NCI-H1092 (cell line): ENCODE results near the gene AMPD2.
A peak's percentile ranks its signal among the peaks of the same experiment; 100 is the strongest.
"Not testable (repeated sequence)": the region's sequence is repeated elsewhere in the genome, so short reads cannot be mapped to it uniquely, and the experiment has no call there.

Experiments
- DNase-seq: peaks from one replicate; lab custom pipeline; 2025; lab: John Stamatoyannopoulos, UW

AMPD2 gene

DNA sequence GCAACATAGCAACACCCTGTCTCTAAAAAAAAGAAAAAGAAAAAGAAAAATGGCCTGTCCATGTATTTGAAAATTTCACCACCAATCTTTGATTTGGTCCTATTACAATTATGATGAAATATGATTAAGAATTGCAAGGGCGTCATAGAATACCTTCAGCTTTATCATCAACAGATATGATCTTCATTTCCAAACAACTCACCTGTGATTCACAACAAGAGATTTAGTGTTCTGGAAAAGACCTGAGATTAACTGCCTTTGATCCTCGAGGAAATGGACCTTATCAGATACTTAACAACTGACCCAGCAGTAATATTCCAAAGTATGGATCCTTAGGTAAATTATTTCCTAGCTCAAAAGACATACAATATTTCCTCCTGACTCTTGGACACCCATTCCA lies 32.8 kb downstream of the AMPD2 start:
- DNase-seq: no peak

DNA sequence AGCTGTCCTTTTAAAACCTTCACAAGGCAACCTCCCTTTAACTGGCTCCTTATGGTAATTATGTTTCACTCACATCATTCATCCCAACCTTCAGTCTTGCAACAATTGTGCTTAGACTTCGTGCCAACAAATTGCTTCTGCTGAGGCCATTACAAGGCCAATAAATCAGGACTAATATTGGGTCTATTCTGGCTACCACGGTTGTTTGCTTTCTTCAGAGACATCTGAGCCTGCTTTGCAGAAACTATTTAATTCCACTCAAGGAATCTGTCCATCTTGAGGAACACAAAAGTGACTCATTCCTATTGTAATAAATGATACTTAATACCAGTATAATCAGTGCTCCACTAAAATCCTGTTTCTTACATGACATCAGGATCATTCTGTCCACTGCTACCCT lies 33.7 kb downstream of the AMPD2 start:
- no peak for DNase-seq

DNA sequence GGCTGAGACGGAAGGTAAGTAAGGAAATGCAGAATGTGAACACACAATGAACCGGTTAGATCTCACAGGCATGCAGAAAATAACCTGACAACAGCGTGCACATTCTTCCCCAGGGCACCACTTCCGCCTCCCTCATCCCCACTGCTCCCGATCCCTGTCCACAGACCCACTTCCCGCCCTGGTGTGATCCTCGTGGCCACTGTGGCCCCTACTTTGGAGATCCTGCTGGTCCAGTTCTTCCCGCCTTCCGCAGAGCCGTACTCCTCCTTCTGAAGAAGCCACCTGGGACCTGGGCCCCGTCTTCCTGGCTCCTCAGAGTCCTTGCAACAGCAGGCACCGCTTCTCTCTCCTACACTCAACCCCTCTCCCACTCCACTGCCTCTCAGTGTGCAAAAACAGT lies 34.9 kb downstream of the AMPD2 start:
- no peak for DNase-seq

DNA sequence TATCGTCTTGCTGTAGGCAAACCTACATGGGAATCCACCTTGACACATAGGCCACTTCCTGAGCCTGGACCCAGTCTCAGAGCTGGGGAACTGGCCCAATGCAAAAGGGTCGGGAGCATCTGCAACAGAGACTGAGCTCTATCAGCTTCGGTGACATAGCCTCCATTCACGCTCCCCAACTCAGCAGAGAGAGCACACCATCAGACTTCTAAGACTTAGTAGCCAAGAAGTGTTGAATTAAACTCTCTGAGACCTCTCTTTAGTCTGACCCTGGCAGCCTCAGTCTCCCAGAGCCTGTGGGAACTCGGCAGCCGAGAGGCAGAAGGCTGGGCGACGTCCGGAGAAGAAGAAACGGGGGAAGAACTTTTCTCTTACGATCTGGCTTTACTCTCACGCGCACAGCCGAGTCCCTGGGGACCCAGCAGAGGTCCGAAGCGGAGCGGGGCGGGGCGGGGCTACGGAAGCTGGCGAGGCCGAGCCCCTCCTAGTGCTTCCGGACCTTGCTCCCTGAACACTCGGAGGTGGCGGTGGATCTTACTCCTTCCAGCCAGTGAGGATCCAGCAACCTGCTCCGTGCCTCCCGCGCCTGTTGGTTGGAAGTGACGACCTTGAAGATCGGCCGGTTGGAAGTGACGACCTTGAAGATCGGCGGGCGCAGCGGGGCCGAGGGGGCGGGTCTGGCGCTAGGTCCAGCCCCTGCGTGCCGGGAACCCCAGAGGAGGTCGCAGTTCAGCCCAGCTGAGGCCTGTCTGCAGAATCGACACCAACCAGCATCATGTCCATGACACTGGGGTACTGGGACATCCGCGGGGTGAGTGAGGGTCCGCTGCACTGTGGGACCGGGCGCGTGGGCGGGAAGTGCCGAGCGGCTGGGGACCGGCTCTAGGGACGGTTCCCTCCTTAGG lies 36.2 kb downstream of the AMPD2 start, which contains the start of gene GSTM4:
Gene GSTM4, plus strand, starts transcription at position 485 of the 905 bp plus-strand sequence. Its CDS starts 291 bp downstream, at position 776.
- DNase-seq: peak; percentile 17

DNA sequence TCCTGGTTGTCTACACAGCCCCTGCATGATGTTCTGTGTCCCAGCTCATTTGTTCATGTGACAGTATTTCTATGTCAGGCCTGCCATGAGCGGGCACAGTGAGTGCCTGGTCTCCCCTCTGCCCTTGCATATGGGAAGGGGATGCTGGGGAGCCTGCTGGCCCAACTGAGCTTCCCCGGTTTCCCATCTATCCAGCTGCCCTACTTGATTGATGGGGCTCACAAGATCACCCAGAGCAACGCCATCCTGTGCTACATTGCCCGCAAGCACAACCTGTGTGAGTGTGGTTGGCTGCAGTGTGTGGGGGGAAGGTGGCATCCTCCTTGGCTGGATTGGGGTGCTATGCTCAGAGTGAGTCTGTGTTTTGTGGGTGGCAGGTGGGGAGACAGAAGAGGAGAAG lies 37.8 kb downstream of the AMPD2 start:
- no peak for DNase-seq

DNA sequence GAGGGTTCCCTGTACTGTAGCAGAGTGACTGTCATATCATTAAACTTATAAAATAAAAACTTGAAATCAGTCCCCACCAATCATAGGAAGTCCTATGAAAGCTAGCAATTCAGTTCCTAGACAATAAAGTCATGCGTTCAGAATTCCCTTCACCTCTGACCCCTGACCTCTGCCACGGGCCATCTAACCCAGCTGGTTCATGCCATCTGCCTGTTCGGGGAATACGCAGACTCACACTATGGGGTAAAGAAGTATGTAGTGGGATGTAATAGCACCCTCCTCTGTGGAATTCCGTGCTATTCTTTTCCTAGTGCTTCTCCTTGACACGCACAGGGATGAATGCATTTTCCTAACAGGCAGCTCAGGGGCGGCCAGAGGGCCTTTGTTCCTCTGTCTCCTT lies 38.3 kb downstream of the AMPD2 start:
- no peak for DNase-seq

DNA sequence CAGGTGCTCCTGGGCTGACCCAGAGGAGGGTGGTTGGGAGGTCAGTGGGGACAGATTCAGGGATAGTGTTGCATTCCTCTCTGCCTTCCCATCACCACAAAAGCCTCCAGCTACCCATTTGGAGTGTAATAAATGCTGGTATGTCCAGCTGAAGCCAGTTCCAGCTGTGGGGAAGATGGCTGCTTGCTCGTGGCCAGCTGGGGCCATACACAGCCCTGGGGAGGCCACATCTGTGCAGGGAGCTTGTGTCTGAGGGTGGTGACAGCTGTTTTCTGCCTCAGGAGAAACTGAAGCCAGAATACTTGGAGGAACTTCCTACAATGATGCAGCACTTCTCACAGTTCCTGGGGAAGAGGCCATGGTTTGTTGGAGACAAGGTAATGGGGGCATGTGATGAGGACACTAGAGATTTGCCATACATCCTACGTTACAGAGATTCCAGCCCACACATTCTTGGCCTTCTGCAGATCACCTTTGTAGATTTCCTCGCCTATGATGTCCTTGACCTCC lies 39.0 kb downstream of the AMPD2 start:
- DNase-seq: no peak

DNA sequence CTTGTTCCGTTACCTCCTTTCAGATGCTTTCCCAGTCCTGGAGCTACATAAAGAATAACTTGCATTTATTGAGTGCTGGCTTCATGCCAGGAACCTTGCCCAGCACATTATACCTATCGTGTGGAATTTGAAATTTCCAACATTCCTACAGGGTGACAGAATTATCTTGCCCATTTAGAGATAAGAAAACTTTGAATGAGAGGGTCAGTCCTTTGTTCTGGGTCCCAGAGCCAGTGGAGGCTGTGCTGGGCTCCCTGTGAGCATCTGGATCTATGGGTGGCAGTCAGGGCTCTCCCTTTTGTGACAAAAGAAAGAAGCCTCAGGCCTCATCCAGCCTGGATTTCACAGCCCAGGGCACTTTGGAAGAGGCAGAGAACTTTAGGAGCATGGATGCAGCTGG lies 39.5 kb downstream of the AMPD2 start:
- no peak for DNase-seq

DNA sequence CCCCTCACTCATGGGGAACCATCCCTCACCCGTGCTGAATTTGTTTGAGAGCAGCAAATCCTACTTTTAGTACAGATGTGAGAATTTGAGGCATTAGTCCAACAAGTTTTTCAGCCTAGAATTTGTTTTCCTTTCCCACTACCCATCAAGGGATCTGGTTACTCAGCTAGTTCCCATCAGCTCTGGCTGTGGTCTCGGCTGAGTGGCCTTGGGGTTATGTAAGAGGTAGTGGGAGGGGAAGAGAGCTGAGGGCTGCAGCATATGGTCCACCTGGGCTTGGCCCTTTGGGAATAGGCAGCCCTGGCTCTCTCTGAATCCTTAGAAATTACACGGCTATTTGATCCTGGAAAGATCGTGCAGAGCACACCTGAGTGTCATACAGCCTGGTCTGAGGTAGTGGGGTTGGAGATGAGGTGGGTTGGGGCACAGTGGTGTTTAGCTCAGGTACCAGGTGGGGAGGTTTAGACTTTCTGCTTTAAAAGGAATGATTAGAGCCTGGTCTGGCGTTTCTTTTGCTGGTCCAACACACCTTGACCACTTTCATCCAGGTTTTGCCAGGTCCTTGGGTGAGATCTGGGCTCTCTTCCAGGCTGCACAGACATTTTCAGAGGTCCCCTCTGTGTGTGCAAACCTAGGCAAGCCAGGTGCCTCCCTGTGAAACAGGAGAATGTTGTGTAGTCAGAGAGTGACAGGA lies 40.5 kb downstream of the AMPD2 start:
- peak; percentile 26 for DNase-seq

DNA sequence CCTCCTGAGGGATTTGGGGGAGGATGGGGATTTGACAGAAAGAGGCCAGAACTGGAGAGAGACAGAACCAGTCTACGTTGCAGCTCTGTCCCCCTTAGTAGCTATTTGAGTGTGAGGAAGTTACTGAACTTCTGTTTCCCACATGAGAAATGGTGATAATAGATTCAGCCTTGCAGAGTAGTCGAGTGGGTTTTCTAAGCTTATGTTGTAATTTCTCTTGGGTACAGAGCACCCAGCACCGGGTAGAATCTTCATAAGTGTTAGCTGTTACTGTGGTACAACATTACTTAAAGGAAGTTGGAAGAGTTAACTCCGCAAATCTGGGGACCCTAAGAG lies 41.0 kb downstream of the AMPD2 start:
- not testable (repeated sequence) for DNase-seq

DNA sequence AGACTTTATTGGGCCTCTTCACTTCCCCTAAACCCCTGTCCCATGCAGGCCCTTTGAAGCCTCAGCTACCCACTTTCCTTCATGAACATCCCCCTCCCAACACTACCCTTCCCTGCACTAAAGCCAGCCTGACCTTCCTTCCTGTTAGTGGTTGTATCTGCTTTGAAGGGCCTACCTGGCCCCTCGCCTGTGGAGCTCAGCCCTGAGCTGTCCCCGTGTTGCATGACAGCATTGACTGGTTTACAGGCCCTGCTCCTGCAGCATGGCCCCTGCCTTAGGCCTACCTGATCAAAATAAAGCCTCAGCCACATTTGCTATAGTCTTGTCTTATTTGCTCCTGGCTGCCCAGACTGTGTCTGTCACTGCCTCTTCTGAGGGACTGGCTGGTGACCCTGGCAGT lies 41.8 kb downstream of the AMPD2 start:
- no peak for DNase-seq

DNA sequence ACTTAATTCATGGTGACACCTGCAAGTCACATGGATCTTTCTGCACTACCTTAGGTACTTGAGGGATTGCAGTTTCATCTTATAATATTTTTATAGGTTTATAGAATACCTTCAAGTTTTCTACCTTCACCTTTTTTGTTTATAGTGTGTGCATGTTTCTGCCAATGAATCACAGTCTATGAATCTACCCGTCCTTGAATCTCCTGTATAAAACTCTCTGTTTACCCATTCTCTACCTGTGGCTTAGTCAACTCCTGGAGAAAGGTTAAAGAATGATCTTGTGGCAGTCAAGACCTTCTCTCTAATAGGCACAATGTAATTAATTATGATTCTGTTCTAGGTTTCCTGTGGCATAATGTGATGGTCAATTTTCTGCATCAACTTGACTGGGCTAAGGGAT lies 45.0 kb downstream of the AMPD2 start:
- no peak for DNase-seq

DNA sequence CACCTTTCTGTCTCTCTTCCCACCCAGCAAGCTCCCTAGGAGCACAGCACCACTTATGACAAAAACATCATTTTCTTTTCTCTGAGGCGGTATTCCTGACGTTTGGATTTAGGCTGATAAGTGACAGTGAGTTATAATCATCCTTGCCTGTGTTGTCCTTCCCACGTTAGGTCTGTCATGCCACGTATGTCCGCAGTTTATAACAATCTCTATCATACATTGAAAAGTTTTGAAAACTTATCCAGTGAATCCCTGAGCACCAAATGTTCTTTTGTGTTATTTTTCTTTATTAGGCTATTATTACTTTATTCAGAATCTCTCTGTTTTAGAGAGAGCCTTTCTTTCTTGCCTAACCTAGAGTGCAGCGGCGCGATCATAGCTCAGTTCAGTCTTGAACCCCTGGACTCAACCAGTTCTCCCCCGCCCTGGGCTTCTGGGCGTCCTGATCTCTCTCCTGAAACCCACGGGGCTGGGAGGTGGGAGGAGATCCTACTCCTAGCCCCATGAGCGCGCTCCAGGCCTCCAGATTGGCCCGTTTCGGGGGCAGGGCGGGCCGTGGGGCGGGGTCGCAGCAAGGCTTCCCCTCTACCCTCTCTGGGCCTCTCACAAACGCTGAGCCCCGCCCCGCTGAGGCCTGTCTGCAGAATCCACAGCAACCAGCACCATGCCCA lies 48.0 kb downstream of the AMPD2 start, which contains the start of gene GSTM2:
Gene GSTM2, plus strand, starts transcription at position 606 of the 671 bp plus-strand sequence. Its CDS starts 59 bp downstream, at position 665.
- DNase-seq: peak; percentile 41

DNA sequence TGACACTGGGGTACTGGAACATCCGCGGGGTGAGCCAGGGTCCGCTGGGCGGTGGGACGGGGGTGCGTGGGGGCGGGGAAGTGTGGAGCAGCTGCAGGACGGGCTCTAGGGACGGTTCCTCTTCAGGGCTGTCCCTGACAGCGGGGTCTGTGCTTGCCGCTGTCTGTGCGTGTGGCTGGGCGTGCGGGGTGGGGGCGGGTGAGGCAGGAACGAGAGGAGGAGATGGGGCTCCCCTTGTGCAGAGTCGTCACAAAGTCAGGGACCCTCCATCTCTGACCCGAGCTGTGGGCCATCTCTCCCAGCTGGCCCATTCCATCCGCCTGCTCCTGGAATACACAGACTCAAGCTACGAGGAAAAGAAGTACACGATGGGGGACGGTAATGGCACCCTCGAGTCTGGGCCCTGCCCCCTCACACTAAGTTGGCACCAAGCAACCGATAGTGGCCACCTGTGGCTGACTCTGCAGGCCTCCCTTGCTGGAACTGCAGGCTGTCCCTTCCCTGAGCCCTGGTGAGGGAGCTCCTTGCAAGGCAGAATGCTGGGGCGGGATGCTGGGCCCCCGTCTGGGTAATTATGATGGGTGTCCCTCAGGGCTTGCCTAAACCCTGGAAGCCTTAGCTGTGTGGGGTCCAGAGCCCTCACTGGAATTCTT lies 48.6 kb downstream of the AMPD2 start:
- DNase-seq: no peak

DNA sequence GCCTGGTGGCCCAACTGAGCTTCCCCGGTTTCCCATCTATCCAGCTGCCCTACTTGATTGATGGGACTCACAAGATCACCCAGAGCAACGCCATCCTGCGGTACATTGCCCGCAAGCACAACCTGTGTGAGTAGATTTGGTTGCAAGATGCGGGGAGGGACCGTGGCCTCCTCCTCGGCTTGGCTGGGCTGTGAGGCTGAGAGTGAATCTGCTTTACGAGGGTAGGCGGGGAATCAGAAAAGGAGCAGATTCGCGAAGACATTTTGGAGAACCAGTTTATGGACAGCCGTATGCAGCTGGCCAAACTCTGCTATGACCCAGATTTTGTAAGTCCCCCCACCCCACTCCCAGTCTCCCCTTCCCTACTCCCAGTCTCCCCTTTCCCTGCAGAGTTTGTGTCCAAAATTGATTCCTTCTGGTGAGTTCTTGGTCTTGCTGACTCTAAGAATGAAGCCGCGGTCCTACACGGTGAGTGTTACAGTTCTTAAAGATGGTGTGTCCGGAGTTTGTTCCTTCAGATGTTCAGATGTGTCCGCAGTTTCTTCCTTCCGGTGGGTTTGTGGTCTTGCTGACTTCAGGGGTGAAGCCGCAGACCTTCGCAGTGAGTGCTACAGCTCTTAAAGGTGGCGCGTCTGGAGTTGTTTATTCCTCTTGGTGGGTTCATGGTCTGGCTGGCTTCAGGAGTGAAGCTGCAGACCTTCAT lies 49.8 kb downstream of the AMPD2 start:
- DNase-seq: no peak

DNA sequence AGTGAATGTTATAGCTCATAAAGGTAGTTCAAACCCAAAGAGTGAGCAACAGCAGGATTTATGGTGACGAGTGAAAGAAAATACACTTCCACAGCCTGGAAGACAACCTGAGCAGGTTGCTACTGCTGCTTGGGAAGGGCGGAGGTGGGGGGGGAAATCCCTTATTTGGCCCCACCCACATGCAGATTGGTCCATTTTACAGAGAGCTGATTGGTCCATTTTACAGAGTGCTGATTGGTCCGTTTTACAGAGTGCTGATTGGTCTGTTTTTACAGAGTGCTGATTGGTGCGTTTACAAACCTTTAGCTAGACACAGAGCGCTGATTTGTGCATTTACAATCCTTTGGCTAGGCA lies 50.3 kb downstream of the AMPD2 start:
- DNase-seq: not testable (repeated sequence)

DNA sequence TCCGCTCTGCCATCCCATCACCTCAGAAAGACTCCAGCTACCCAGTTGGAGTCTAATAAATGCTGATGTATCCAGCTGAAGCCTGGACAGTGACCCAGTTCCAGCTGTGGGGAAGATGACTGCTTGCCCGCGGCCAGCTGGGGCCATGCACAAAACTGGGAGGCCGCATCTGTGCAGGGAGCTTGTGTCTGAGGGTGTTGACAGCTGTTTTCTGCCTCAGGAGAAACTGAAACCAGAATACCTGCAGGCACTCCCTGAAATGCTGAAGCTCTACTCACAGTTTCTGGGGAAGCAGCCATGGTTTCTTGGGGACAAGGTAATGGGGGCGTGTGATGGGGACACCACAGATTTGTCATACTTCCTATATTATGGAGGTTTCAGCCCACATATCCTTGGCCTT lies 51.4 kb downstream of the AMPD2 start:
- no peak for DNase-seq

DNA sequence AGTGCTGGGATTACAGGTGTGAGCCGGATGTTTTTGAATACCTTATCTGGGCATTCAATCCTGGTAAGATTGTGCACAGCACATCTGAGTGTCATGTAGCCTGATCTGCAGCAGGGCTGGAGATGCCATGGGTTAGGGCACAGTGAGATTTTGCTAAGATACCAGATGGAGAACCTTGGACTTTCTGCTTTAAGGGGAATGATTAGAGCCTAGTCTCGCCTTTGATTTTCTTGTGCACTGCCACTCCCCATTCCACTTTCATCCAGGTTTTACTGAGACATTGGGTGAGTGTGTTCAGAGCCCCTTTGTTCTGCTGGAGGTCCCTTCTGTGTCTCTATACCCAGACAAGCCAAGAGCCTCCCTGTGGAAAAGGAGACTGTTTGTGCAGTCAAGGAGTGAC lies 54.2 kb downstream of the AMPD2 start:
- DNase-seq: not testable (repeated sequence)

DNA sequence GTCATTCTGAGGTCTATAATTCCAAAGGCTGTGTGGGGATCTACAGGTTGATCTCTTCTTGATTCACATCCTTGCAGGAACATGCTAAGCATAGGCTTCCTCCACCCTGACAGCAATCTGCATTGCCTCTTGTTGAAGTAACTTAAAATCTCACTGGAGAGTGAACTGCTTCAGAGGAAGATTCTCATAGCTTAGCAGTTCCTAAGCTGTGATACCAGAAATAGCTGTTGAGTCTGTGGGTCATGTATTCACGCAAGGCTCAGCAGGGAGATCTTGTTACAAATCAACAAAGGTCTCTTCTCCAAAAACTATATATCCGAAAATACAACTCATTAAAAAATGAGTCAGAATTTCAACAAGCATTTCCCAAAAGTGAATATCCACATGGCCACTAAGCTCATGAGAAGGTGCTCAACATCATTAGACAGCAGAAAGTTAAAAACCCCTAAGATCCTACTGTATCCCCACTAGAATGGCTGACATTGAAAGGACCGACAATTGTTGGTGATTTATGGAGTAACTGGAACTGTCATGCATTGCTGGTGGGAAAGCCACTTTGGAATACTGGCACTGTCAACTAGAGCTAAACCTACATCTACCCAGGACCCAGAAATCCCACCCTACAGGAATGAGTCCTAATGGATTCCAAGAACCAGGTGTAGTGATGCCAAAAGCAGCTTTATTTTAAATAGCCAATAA lies 57.2 kb downstream of the AMPD2 start:
- DNase-seq: not testable (repeated sequence)

DNA sequence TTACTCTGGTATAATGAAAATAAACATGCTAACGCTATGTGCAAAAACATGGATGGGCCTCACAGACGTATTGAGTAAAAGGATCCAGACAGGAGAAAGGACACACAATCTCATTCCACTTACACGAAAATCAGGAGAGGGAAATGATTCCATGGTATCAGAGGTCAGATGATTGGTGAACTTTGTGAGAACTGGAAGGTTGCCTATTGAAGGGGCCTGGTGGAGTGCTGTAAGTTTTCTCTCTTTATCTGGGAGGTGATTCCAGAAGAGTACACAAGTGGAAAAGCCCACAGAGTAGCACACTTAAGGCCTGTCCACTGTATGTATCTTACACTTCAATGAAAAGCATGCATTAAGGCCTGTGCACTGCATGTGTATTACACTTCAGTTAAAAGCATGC lies 57.8 kb downstream of the AMPD2 start:
- no peak for DNase-seq

DNA sequence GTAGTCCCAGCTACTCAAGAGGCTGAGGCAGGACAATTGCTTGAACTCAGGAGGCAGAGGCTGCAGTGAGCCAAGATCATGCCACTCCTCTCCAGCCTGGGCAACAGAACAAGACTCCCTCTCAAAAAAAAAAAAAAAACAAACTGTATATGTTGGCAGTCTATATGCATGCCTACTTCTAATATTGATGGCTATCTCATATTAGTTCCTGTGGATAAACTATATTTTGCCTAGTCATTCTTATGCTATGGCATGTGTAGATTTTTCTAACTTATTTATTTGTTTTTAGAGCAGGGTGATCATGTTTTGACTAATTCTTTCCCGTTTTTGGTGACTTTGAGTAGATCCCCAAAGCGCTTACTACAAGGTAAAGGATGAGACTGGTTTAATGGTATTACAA lies 59.0 kb downstream of the AMPD2 start:
- not testable (repeated sequence) for DNase-seq
